ENCODE measurements around the gene WWC2. TPM values are rescaled to one million over a fixed set of nuclear protein-coding genes. Genes with fewer than 3 reads are reported as not detected.

The WWC2 gene
- total and polyA plus RNA-seq, 2 experiments from 2014 or later, result 19.3 to 24.7 TPM

- DNase-seq (ENCODE audit: low spot score), result no peak
- H3K9me2 ChIP-seq (replicated peaks; ENCODE audit: insufficient read depth), result no peaks in the 10 kb centered on the region
- TF ChIP-seq EZH2 (IDR thresholded peaks at IDR 0.05; ENCODE audit: borderline replicate concordance) (no peak), EZH2phosphoT487 (IDR thresholded peaks at IDR 0.05; ENCODE audit: low read depth, severe bottlenecking, unreplicated experiment) (no peak), CTCF (IDR thresholded peaks at IDR 0.05; ENCODE audit: poor library complexity) (no peak)
- H3K36me3 ChIP-seq (replicated peaks; ENCODE audit: insufficient read depth, low read depth), result no peaks in the 10 kb centered on the region
- H3K4me3 ChIP-seq, result no peak overlapping the region
- 90% methylated on average over 7 of the region's 7 CpGs for WGBS (ENCODE audit: low lambda C conversion rate, missing lambda C conversion rate)
- peaks cover 7% of the 10 kb centered on the region for H3K4me1 ChIP-seq (ENCODE audit: insufficient read depth)
- H3K4me2 ChIP-seq, result no peak overlapping the region
- peaks cover 62% of the 10 kb centered on the region for H3K79me2 ChIP-seq
- no peaks in the 10 kb centered on the region for H3K27me3 ChIP-seq
- H4K20me1 ChIP-seq (ENCODE audit: insufficient read depth, poor library complexity, severe bottlenecking), result no peaks in the 10 kb centered on the region
- no peaks in the 10 kb centered on the region for H3K9me3 ChIP-seq (ENCODE audit: low read depth)
- no peak overlapping the region for H3K27ac ChIP-seq
- H2AFZ ChIP-seq, result no peak overlapping the region
Measured at GRCh38 chr4:183180096-183180495, 81.0 kb downstream of the WWC2 start.

DNA sequence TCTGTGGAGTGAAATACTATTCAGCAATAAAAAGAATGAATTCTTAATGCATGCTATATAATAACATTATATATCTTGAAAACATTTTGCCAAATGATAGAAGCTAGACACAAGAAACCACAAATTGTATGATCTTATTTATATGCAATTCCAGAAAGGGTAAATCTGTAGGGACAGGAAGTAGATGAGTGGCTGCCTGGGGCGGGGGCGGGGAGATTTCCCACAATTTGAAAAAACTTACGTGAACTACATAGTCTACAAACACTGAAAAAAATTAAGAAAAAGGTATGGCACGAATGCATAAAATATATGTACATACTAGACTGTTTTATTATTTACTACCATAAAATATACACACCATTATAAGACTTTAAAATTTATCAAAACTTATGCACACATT, 81.6 kb downstream of the WWC2 start:
- H3K79me2 ChIP-seq, result peaks cover 57% of the 10 kb centered on the region
- DNase-seq (ENCODE audit: low spot score), result no peak

DNA sequence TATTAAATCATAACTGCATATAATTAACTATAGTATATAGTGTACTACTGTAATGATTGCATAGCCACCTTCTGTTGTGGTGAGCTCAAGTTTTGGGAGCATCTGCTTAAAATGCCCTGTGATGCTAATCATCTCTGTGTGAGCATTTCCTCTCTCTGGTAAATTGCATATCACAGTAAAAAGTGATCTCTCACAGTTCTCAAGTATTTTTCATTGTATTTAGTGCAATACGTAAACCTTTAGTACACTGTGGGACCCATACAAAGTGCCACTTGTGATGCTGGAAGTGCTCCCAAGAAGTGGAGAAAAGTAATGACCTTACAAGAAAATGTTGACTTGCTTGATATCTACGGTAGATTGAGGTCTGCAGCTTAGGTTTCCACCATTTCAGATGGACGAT, 82.0 kb downstream of the WWC2 start:
- Histone ChIP-seq H3K79me2 (peaks cover 56% of the 10 kb centered on the region), H3K4me1 (ENCODE audit: insufficient read depth) (peaks cover 3% of the 10 kb centered on the region), H4K20me1 (ENCODE audit: insufficient read depth, poor library complexity, severe bottlenecking) (no peaks in the 10 kb centered on the region), H3K4me3 (no peak overlapping the region), H2AFZ (no peak overlapping the region), H3K9me2 (replicated peaks; ENCODE audit: insufficient read depth) (no peaks in the 10 kb centered on the region), H3K27me3 (no peaks in the 10 kb centered on the region), H3K4me2 (no peak overlapping the region), H3K36me3 (replicated peaks; ENCODE audit: insufficient read depth, low read depth) (no peaks in the 10 kb centered on the region), H3K27ac (no peak overlapping the region), H3K9me3 (ENCODE audit: low read depth) (no peaks in the 10 kb centered on the region)
- TF ChIP-seq EZH2phosphoT487 (IDR thresholded peaks at IDR 0.05; ENCODE audit: low read depth, severe bottlenecking, unreplicated experiment) (no peak), CTCF (IDR thresholded peaks at IDR 0.05; ENCODE audit: poor library complexity) (no peak), EZH2 (IDR thresholded peaks at IDR 0.05; ENCODE audit: borderline replicate concordance) (no peak)
- DNase-seq (ENCODE audit: low spot score), result no peak
- 83% methylated on average over 3 of the region's 3 CpGs for WGBS (ENCODE audit: low lambda C conversion rate, missing lambda C conversion rate)

More for the DNA sequence above, 81.6 kb downstream of the WWC2 start:
- Histone ChIP-seq H3K4me1 (ENCODE audit: insufficient read depth) (peaks cover 7% of the 10 kb centered on the region), H3K36me3 (replicated peaks; ENCODE audit: insufficient read depth, low read depth) (no peaks in the 10 kb centered on the region), H3K4me2 (no peak overlapping the region), H3K27me3 (no peaks in the 10 kb centered on the region), H4K20me1 (ENCODE audit: insufficient read depth, poor library complexity, severe bottlenecking) (no peaks in the 10 kb centered on the region), H3K27ac (no peak overlapping the region), H3K9me2 (replicated peaks; ENCODE audit: insufficient read depth) (no peaks in the 10 kb centered on the region), H3K4me3 (no peak overlapping the region), H3K9me3 (ENCODE audit: low read depth) (no peaks in the 10 kb centered on the region), H2AFZ (no peak overlapping the region)
- TF ChIP-seq EZH2 (IDR thresholded peaks at IDR 0.05; ENCODE audit: borderline replicate concordance) (no peak), EZH2phosphoT487 (IDR thresholded peaks at IDR 0.05; ENCODE audit: low read depth, severe bottlenecking, unreplicated experiment) (no peak), CTCF (IDR thresholded peaks at IDR 0.05; ENCODE audit: poor library complexity) (no peak)
- 93% methylated on average over 4 of the region's 4 CpGs for WGBS (ENCODE audit: low lambda C conversion rate, missing lambda C conversion rate)
